HG02571 (cell line): ENCODE results near the gene WASHC2C.
"Not testable (repeated sequence)": the region's sequence is repeated elsewhere in the genome, so short reads cannot be mapped to it uniquely, and the experiment has no call there.

Experiments used
- ATAC-seq: cut with Tn5 transposase; IDR thresholded peaks from one replicate; pipeline ENCODE4 v1.9.1; 2021; ENCODE audit warnings: mild to moderate bottlenecking, moderate library complexity; ENCODE audit not compliant: unreplicated experiment

Gene WASHC2C

DNA sequence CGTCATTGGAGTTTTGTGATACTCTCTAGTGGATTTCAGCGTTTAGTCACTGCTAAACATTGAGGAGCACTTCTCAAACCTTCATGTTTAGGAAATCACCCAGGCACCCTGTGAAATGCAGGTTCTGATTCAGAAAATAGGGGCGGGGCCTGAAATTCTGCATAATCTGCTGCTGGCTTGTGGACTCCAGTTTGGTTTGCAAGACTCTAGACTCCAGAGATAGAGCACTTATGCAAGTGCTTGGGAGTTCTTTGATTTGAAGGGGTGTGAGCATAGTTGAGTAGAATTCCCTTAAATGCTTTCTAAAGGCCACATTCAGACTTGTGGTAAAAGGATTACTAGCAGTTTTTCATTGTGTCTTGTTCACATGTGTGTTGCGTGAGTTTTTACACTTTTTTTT lies 41.3 kb downstream of the WASHC2C start:
- not testable (repeated sequence) for ATAC-seq

DNA sequence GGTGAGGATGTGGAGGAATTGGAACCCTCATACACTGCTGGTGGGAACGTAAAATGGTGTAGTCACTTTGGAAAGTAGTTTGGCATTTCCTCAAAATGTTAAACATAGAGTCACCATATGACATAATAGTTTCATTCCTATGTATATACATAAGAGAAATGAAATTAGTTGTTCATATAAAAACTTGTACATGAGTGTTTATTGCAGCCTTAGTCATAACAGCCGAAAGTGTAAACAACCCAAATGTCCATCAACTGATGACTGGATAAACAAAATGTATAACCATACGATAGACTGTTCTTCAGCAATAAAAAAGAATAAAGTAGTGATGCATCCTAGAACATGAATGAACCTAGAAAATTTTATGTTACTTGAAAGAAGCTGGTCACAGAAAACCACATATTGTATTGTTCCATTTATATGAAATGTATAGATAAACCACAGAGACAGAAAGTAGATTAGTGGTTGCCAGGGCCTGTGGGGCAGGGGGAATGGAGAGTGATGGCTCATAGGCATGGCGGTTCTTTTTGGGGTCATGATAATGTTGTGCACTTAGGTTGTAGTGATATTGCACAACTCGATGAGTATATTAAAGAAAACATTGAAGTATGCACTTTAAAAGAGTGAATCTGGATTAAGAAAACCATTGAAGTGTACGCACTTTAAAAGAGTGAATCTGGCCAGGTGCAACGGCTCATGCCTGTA lies 44.8 kb downstream of the WASHC2C start:
- not testable (repeated sequence) for ATAC-seq

DNA sequence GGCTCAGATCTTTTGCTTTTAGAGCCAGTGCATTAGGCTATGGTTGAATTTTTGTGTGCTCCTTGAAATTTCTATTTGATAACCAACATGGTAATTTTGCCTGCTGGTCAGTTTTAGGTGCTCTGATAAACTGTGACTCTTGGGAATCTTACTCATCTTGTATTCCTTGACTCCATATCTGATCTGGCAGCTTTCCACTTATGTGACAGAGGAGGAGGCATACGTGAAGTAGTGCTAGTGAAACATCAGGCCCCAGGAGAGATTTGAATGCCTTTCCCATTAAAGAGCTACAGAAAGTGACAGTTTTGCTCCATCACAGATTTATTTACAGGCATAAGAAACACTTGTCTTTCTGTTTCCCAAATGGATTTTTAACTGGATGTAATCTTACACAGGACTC lies 59.2 kb downstream of the WASHC2C start:
- not testable (repeated sequence) for ATAC-seq

DNA sequence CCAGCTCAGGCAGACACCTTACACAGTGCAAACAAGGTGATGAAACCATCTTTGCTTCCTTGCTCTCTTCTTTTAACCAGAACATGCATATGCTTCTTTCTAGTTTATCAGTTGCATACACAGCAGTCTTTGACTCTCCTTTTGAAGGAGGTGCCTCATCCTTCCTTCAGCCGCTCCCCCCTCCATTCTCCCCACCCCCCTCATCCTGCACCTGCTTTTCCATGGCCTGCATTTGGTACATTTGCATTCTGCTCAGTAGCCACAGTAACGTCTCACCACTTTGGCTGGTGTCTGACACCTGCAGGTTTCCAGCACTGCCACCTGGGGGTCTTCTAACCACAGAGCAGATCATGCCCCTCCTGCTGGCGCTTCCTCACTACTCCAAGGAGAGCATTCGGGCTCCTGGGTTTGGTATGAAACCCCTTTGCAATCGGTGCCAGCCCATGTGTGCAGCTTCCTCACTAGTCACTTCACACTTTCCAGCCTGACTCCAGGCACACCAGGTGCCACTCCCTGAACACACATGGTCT lies 60.2 kb downstream of the WASHC2C start:
- ATAC-seq: not testable (repeated sequence)

DNA sequence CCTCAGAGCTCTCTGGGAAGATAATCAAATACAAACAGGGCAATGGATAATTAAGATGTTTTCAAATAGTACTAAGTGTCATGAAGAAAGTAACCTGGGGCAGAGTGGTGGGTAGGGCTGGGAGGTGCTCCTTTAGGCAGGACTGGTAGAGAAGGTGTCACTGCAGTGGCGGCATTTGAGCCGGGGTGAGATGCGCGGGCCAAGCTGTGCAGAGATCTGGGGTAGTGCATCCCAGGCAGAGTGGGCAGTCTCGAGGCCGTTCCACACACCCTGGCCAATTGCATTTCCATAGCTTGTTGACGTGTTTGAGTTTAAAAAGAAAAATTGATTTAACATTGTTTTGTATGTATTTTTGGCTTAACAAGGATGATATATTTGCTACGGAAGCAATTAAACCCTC lies 62.9 kb downstream of the WASHC2C start:
- ATAC-seq: not testable (repeated sequence)

DNA sequence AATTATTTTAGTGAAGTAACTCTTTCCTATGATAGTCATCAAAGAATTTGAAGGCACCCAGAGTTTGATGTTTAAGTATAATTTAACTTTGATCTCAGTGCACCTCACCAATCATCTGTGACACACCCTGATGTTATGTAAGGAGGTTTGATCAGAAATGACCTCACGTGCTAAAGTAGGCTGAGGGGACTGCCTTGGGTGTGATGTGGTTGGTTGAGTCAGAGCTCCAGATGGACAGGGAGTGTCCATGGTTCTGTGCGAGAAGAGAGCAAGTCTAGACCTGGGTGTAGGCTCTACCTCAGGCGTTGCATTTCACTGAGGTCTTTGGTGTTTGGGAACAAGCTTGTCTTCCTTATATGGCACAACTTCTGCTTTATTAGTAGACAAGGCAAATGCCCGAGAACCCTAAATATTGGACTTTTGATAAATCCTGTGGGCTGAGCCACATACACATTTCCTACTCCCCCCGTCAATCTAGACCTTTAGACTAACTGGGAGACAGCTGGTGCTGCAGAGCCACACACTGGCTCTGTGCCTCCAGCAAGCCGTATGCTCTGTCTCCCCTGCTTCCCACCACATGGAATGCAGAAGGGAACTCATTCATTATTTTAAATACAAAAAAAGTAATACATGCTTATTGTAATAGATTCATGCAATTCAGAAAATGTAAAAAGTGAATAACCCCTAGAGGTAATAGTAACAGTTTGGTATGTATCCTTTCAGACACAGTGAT lies 63.8 kb downstream of the WASHC2C start:
- not testable (repeated sequence) for ATAC-seq

DNA sequence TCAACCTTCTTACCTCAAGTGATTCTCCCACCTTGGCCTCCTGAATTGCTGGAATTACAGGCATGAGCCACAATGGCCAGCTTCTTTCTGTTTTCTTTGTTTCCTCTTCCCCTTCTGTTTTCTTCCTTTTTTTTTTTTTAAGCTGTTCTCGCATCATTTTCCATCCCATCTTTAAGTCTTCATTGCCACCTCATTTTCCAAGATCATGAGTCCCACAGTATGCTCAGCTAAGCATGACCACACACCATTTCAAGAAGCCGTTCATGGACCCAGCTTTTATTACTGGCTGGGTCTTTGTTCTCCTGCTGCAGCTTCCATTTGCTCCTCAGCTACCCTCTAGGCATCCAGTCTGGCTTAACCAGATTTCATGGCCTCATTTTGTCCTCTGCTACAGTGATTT lies 67.7 kb downstream of the WASHC2C start:
- not testable (repeated sequence) for ATAC-seq

DNA sequence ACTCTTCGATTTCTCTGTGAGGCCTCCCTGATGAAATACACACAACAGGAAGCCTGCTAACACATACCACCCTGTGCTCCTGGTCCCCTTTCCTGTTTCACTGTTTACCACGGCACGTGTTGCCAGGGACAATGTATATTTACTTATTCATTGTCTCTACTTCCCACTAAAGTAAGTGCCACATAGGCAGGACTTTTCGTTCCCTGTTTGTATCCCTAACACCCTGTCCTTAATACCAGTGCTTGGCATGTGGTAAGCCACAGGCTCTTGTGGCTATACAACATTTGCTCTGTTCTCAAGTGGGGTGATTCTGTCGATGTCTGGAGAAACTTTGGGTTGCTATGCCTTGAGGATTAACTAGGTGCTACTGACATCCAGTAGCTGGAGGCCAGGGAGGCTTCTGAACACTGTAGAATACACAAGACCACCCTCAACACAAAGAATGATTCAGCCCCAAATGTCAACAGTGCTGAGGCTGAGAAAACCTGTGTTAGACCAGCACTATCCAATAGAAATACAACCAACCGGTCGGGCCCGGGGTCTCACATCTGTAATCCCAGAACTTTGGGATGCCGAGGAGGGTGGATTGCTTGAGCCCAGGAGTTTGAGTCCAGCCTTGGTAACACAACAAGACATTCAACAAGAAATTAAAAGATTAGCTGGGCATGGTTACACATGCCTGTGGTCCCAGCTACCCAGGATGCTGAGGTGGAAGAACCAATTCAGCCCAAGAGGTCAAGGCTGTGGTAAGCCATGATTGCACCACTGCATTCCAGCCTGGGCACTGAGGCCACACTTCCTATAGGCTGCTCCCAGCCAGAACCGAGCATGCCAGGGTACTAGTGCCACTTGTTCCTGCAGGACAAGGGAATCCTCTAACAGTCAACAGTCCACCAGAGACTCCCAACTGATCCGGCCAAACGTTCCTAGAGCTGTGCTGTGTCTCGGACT lies 76.3 kb downstream of the WASHC2C start:
- not testable (repeated sequence) for ATAC-seq

DNA sequence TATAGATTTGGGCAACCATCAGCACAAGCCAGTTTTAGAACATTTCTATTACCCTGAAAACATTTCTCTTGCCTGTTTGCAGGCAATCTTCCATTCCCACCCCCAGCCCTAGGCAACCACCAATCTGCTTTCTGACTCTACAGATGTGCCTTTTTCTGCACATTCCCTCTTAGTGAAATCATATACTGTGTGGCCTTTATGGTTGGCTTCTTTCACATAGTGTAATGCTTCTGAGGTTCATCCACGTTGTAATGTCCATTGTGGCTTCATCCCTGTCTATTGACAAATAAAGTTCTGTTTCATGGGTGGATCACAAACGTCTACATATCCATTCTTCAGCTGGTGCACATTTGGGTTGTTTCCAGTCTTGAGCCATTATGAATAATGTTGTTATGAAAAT lies 77.9 kb downstream of the WASHC2C start:
- ATAC-seq: not testable (repeated sequence)

DNA sequence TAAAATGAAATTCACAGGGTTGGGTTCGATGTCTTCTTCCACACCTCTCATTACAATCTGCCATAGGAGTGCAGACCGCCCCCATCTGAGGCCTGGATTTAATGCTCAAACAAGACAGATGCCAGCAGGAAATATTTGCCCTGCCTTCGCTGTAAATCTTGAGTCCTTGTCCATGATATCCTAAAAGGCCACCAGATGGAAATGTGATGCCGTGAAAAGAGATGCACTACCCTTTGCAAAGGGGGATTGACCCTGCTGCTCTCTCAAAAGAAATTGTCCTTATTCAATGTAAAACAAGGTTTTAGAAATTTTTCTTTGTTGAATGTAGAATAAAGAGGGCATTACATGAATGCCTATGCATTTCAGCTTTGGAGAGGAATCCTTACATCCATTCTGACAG lies 82.8 kb downstream of the WASHC2C start:
- no peak for ATAC-seq

DNA sequence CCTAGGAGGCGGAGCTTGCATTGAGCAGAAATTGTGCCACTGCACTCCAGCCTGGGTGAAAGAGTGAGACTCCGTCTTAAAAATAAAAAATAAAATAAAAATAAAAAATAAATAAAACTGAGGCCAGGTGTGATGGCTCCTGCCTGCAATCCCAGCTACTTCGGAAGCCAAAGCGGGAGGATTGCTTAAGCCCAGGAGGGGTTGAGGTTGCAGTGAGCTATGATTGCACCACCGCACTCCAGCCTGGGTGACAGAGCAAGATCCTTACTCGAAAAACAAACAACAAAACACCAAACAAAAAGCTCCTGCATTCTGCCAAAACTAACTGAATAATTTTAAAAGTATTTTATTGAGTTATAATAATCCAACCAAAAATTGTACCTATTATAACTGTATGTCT lies 84.0 kb downstream of the WASHC2C start:
- no peak for ATAC-seq

DNA sequence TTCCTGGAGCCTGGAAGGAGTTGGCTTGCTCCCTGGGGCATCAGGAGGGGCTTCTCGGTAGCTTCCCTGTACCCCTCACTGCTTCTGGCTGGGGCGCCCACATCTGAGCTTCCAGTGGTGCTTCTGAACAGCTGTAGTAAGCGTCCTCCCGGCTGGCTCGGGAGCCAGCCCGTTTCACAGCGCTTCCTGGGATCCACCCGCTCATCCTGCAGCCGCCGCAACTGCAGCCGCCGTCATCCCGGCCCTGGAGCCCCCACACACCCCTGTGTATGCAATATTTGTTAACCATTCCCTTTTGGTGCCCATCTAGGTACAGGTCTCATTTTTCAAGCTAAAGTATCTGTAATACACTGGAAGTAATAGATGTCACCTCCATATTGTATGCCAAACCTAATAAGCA lies 85.9 kb downstream of the WASHC2C start:
- ATAC-seq: not testable (repeated sequence)

DNA sequence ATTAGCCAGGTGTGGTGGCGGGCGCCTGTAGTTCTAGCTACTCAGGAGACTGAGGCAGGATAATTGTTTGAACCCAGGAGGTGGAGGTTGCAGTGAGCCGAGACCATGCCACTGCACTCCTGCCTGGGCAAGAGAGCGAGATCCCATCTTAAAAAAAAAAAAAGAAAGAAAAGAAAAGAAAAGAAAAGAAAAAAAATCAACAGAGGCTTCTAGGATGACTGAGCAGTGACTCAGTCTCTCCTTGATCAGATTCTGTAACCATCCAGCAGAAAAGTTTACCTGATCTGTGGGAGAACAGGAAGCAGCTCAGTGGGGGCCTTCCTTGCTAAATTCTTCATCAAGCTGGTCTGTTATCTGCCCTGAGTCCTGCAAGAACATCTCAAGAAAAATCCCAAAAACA lies 87.1 kb downstream of the WASHC2C start:
- ATAC-seq: not testable (repeated sequence)

DNA sequence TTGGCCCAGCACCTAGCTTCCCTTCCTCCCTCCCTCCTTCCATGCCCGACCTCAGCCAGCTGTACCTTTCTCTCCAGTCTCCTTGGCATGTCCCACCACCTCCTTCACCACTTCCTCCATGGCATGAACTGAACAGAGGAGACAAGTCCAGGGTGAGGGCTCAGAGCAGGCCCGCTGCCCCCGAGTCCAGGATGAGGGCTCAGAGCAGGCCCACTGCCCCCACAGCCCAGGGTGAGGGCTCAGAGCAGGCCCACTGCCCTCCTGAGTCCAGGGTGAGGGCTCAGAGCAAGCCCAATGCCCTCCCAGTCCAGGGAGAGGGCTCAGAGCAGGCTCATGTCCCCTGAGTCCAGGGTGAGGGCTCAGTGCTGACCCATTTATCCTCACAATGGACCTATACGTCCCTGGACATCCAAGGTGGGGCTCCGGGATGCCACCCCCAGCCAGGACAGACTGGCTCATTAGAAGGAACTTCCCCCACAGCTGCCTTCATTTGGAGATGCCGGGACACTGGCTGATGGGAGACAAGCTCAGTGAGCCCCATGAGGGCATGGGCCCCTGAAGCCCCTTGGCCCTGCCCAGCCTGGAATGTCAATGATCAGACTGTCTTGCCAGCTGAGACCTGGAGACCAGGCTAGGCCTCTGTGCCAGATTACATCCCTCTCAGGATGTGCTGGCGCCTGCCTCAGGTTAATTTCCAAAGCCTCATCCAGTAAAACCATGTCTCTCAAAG lies 90.2 kb downstream of the WASHC2C start:
- ATAC-seq: no peak

DNA sequence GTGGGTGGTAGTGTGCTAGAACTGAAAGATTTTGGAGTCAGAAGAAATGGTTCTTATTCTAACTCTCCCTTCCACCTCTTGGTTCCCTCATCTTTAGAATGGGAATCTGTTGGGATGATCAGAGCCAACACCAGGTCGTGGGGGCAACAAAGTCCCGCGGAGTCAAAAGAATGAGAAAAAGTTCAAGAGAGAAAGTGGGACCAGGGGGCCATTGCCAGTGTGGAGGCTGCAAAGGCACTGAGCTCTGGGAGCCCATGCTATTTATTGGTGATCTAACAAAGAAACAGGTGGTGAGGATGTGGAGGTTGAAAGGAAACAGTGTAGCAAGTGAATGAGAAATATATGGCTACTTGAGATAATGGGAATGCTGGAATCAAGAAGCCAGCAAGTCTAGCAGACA lies 90.8 kb downstream of the WASHC2C start:
- no peak for ATAC-seq

DNA sequence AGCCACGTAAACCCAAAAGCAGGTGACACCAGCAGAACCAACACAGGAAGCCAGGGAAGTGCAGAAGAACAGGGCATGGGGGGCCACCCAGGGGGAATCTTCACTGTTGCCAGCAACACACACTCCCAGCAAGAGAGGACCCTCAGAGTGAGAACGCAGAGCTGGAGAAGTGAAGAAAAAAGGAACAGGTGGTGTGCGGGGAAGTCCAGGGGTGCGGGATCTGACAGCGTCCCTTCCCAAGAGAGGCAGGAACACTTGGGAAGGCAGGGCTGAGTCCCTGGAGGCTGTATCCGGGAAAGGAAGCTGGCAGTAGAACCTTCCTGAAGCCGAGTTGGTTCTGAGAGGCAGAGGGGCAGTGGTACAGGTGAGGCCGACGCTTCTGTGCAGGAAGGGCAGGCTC lies 92.5 kb downstream of the WASHC2C start:
- no peak for ATAC-seq

DNA sequence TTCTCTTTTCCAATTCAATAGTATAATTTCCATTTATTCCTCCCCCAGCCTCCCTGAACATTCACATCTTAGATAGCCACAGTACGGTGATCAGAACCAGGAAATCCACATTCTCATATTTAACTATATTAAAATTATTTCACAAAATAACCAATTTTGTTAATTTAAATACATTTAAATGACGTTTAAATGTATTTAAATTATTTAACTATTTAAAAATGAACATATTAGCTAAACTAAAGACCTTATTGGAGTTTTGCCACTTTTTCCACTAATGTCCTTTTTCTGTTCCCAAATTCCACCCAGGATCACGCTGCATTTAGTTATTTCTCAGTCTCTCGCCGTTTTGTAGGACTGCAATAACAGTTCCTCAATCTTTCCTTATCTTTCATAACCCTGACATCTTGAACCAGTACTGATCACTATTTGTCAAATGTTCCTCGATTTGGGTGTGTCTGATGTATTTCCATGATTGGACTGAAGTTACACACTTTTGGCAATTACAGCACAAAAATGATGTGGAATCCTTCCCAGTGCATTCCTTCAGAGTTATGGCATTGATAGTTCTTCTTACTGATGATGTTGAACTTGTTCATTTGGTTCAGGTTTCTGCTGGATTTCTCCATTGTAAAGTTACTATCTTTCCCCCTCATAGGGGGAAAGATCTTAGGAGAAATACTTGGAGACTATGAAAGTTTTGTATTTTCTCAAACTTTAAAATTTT lies 93.2 kb downstream of the WASHC2C start:
- ATAC-seq: not testable (repeated sequence)

DNA sequence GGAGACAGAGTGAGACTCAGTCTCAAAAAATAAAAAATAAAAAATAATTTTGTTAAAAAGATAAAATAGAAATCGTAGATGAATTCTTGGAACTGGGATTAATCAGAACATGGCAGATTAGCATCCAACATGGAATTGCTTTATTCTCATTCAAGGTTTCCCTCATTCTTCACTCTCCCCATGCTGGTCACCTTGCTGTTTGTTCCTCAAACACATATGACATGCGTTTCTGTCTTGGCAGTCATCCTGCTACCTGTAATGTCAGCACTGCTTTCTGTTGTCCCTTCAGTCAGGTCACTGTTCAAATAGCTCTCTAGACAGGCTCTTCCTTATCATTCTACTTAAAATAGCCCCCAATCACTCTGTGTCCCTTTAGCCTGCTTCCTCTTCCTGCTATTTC lies 95.9 kb downstream of the WASHC2C start:
- ATAC-seq: not testable (repeated sequence)
